ENCODE data around the gene XKR8.

GRCh38 chr1:27940870-27941560 lies 18.8 kb upstream of the XKR8 start:
- no peak for TF ChIP-seq CTCF (IDR thresholded peaks at IDR 0.05)
- TF ChIP-seq POLR2A (IDR thresholded peaks at IDR 0.05) = no peak

Measured in adrenal gland (tissue), 5 donors.